D721Med (cell line): ENCODE measurements around the gene EFHD2.

Experiments
- DNase-seq: peaks from one replicate; pipeline ENCODE4 v3.0.0; 2011; ENCODE audit warnings: low spot score; ENCODE audit not compliant: insufficient read length
- FAIRE-seq: peaks from 2 replicates; lab custom pipeline; 2011; peaks lifted over from hg19 to GRCh38; lab: Jason Lieb, UNC
- CTCF ChIP-seq: IDR thresholded peaks from 2 replicates; pipeline ENCODE4 v1.5.1; 2012; ENCODE audit warnings: mild to moderate bottlenecking, control low read depth; ENCODE audit not compliant: insufficient read depth; ENCODE audit errors: missing control alignments

The EFHD2 gene

GRCh38 chr1:15476927-15477326, 67.2 kb downstream of the EFHD2 start:
- TF ChIP-seq CTCF: no peak
- no peak for DNase-seq
- no peak for FAIRE-seq

- FAIRE-seq: no peak
- TF ChIP-seq CTCF: no peak
- no peak for DNase-seq
Measured at GRCh38 chr1:15477646-15478212, 68.0 kb downstream of the EFHD2 start.
